Measurements from ENCODE around the gene ARHGDIA. TPM values are rescaled to one million over a fixed set of nuclear protein-coding genes. Genes with fewer than 3 reads are reported as not detected.

ARHGDIA gene
- total RNA-seq, 2 experiments from 2014 or later = 706 to 715 TPM

DNA sequence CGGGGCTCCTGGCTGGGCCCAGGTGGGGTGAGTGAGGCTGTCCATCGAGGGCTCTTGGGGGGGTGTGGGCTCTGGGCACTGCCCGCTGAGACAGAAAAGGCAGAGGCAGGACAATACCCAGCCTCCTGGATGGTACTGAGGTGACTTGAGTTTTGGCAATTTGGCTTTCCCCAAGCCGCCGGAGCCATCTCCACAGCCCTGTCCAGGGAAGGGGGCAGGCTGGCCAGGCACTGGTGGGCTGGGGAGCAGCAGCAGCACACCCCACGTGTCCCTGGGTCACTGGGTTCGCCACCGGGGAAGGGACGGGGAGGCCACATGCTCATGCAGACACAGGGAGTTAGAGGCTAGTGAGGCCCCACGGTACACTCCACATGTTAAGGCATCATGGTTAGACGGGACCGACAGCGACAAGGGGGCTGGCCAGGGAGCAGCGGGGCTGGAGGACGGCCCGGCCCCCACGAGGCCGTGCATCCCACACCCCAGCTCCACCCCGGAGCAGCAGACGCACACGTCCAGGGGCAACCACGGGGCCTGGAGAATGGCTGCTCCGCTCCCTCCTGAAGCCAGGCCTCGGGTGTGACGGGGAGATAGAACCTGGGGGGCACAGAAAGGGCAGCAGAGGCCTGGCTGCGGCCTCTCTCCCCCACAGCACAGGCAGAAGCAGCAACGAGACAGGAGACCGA is 3.0 kb downstream of the ARHGDIA start:
- H3K27me3 ChIP-seq (ENCODE audit: control insufficient read depth in 1 of 2, insufficient read depth in 2 of 2, low read length in 2 of 2) = peaks cover 0 to 3% of the 10 kb centered on the region in 2 experiments
- ATAC-seq (ENCODE audit: poor library complexity) = no peak
- H3K4me3 Mint-ChIP-seq = peak overlapping the region; percentile 72
- intact Hi-C loops (cut with DNase I, micrococcal nuclease) = loop anchor here in 1 of 2 experiments (10.0 kb wide), 1 partner anchor 353 kb away; the partner anchor contains the start of gene ACTG1
- H3K4me1 Mint-ChIP-seq (ENCODE audit: low read depth) = peaks cover 38% of the 10 kb centered on the region
- no peaks in the 10 kb centered on the region for H3K27me3 Mint-ChIP-seq
- H3K27ac ChIP-seq (ENCODE audit: low read depth in 1 of 2, low read length in 2 of 2) = no peak overlapping the region
- H3K36me3 ChIP-seq (ENCODE audit: insufficient read depth, low read length) = peaks cover 46% of the 10 kb centered on the region
- TF ChIP-seq, protein P1, sequence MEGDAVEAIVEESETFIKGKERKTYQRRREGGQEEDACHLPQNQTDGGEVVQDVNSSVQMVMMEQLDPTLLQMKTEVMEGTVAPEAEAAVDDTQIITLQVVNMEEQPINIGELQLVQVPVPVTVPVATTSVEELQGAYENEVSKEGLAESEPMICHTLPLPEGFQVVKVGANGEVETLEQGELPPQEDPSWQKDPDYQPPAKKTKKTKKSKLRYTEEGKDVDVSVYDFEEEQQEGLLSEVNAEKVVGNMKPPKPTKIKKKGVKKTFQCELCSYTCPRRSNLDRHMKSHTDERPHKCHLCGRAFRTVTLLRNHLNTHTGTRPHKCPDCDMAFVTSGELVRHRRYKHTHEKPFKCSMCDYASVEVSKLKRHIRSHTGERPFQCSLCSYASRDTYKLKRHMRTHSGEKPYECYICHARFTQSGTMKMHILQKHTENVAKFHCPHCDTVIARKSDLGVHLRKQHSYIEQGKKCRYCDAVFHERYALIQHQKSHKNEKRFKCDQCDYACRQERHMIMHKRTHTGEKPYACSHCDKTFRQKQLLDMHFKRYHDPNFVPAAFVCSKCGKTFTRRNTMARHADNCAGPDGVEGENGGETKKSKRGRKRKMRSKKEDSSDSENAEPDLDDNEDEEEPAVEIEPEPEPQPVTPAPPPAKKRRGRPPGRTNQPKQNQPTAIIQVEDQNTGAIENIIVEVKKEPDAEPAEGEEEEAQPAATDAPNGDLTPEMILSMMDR (IDR thresholded peaks at IDR 0.05) = no peak
- no peak overlapping the region for H3K4me3 ChIP-seq (ENCODE audit: low read length)
- peaks cover 0 to 3% of the 10 kb centered on the region in 2 experiments for H3K9me3 ChIP-seq (ENCODE audit: control insufficient read depth in 1 of 2, insufficient read depth in 1 of 2, low read length in 2 of 2)
- ChIA-PET CTCF (interaction anchor here (1.6 kb wide), 1 partner anchor 24 kb away, joined by 5 read pairs; the partner anchor contains the start of gene ANAPC11), POLR2A (interaction anchor here (1.1 to 1.2 kb wide), 2 partner anchors 17 to 155 kb away, joined by 4 to 5 read pairs; partner anchors contain the start of genes CENPX and LRRC45)
- peak in 1 of 14 experiments; percentile 15 for DNase-seq
- peak overlapping the region; percentile 84 for H3K27ac Mint-ChIP-seq
- H3K9me3 Mint-ChIP-seq = no peaks in the 10 kb centered on the region
- peaks cover 55% of the 10 kb centered on the region for H3K36me3 Mint-ChIP-seq (ENCODE audit: low read depth)
- H3K4me1 ChIP-seq (ENCODE audit: insufficient read depth, low read length) = peaks cover 70% of the 10 kb centered on the region

DNA sequence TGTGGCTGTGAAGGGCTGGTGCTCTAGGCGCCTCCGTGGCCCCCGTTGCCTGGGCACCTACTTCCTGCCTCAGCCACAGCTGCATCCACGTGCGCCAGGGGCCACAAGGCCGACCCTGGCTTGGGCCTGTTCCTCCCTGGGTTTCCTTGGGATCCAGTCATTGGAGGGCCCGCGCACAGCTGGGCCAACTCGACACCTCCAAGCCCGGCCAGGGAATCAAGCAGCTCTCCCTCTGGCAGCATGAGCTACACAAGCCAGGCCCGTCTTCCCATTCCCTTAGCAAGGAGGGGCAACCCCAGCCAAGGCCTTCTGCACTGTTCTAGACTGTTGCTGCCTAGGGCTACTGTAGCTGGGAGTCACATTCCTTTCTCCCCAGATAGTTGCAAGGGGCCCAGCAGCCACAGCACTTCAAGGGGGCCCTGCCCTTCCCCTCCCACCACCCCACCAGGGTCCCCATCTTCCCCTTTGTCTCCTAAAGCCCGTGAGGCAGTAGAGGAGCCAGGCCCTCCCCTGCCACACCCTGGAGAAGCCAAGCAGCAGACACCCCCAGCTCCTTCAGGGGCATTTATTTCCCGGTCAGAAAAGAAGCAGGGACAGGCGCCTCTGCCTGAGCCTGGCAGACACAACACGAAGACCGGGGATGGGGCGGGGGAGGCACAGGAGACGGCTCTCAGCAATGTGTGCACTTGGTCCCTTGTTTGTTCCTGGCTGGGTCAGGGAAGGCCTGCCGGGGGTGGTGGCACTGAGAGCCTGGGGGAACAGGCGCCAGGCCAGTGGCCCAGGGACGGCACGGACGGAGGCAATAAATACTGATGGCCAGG is 3.8 kb downstream of the ARHGDIA start:
- ChIA-PET CTCF (no interaction called here), POLR2A (interaction anchor here (0.8 to 2.2 kb wide), 5 partner anchors 18 to 164 kb away, joined by 3 to 10 read pairs (median 5); partner anchors contain the start of genes ALYREF, ANAPC11, CENPX and LRRC45)
- peak overlapping the region; percentile 72 for H3K4me3 Mint-ChIP-seq
- TF ChIP-seq, protein P1 (IDR thresholded peaks at IDR 0.05) = no peak
- peaks cover 48% of the 10 kb centered on the region for H3K36me3 ChIP-seq (ENCODE audit: insufficient read depth, low read length)
- intact Hi-C loops (cut with DNase I, micrococcal nuclease) = loop anchor here in 1 of 2 experiments (10.0 kb wide), 1 partner anchor 353 kb away; the partner anchor contains the start of gene ACTG1
- H3K27ac ChIP-seq (ENCODE audit: low read depth in 1 of 2, low read length in 2 of 2) = no peak overlapping the region
- H3K27ac Mint-ChIP-seq = peak overlapping the region; percentile 84
- no peaks in the 10 kb centered on the region for H3K9me3 Mint-ChIP-seq
- no peak for ATAC-seq (ENCODE audit: poor library complexity)
- no peaks in the 10 kb centered on the region for H3K27me3 Mint-ChIP-seq
- peaks cover 0 to 3% of the 10 kb centered on the region in 2 experiments for H3K27me3 ChIP-seq (ENCODE audit: control insufficient read depth in 1 of 2, insufficient read depth in 2 of 2, low read length in 2 of 2)
- H3K4me1 ChIP-seq (ENCODE audit: insufficient read depth, low read length) = peaks cover 69% of the 10 kb centered on the region
- peak in 5 of 14 experiments; percentile 30 to 47 (median 39) for DNase-seq
- H3K4me3 ChIP-seq (ENCODE audit: low read length) = no peak overlapping the region
- H3K36me3 Mint-ChIP-seq (ENCODE audit: low read depth) = peaks cover 51% of the 10 kb centered on the region
- H3K9me3 ChIP-seq (ENCODE audit: control insufficient read depth in 1 of 2, insufficient read depth in 1 of 2, low read length in 2 of 2) = peaks cover 0 to 3% of the 10 kb centered on the region in 2 experiments
- peaks cover 38% of the 10 kb centered on the region for H3K4me1 Mint-ChIP-seq (ENCODE audit: low read depth)

Measured in CD4-positive, alpha-beta T cell (primary cell).